ENCODE results near the gene KCNK13.

DNA sequence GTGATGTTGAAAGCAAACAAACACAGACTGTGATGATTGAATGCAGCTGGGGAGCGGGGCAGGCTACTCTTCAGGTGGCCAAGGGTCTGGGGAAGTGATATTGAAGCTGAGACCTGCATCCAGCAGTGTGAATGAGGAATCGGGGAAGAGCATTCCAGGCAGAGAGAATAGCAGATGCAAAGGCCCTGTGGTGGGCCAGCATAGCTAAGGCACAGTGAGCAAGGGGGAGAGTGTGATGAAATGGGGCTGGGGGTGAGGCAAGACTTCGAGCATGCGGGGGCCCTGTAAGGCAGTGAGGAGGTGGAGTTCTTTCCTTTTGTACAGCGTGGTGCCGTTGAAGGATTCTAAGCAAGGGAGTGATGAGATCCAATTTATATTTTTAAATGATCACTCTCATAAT lies 77.4 kb downstream of the KCNK13 start:
- TF ChIP-seq POLR2A (IDR thresholded peaks at IDR 0.05) (no peak), CTCF (IDR thresholded peaks at IDR 0.05) (no peak)

All from vagina (tissue), 2 donors.